GM18868 (cell line): ENCODE measurements around the gene LDLRAD4.
"Not testable (repeated sequence)": the region's sequence is repeated elsewhere in the genome, so short reads cannot be mapped to it uniquely, and the experiment has no call there.

Source experiments
- ATAC-seq: cut with Tn5 transposase; IDR thresholded peaks from one replicate; pipeline ENCODE4 v1.9.1; 2021; ENCODE audit warnings: mild to moderate bottlenecking, moderate library complexity; ENCODE audit not compliant: unreplicated experiment

The LDLRAD4 gene

GRCh38 chr18:13245481-13246000 is 27.0 kb downstream of the LDLRAD4 start:
- no peak for ATAC-seq

- ATAC-seq: no peak
Measured at GRCh38 chr18:13246121-13246520, 27.6 kb downstream of the LDLRAD4 start.

- ATAC-seq: no peak
Measured at GRCh38 chr18:13246591-13246990, 28.0 kb downstream of the LDLRAD4 start.

- no peak for ATAC-seq
Measured at GRCh38 chr18:13247506-13247905, 28.9 kb downstream of the LDLRAD4 start.

- no peak for ATAC-seq
Measured at GRCh38 chr18:13252686-13253410, 34.3 kb downstream of the LDLRAD4 start.

- ATAC-seq: no peak
Measured at GRCh38 chr18:13253786-13254688, 35.5 kb downstream of the LDLRAD4 start.

GRCh38 chr18:13254971-13255927 is 36.7 kb downstream of the LDLRAD4 start:
- no peak for ATAC-seq

GRCh38 chr18:13256444-13257305 is 38.1 kb downstream of the LDLRAD4 start:
- no peak for ATAC-seq

GRCh38 chr18:13257361-13257980 is 38.9 kb downstream of the LDLRAD4 start:
- no peak for ATAC-seq

GRCh38 chr18:13258921-13259320 is 40.4 kb downstream of the LDLRAD4 start:
- ATAC-seq: no peak

- ATAC-seq: no peak
Measured at GRCh38 chr18:13259701-13260100, 41.1 kb downstream of the LDLRAD4 start.

GRCh38 chr18:13260197-13260934 is 41.8 kb downstream of the LDLRAD4 start:
- no peak for ATAC-seq

GRCh38 chr18:13260935-13261640 is 42.5 kb downstream of the LDLRAD4 start:
- ATAC-seq: no peak

GRCh38 chr18:13261661-13262357 is 43.2 kb downstream of the LDLRAD4 start:
- ATAC-seq: no peak

GRCh38 chr18:13262358-13262680 is 43.8 kb downstream of the LDLRAD4 start:
- not testable (repeated sequence) for ATAC-seq

GRCh38 chr18:13262839-13263691 is 44.5 kb downstream of the LDLRAD4 start:
- ATAC-seq: no peak
